OCI-LY7 (cell line): ENCODE results near the gene RAB6B. TPM values are rescaled to one million over a fixed set of nuclear protein-coding genes. Genes with fewer than 3 reads are reported as not detected.

Experiments used
- BruUV-seq: library from RNA; stranded (reverse); fragments of 400-500 nt; replicated peaks from 2 replicates; lab custom pipeline; 2021; lab: Mats Ljungman, UMichigan
- CTCF ChIA-PET: fragments of 300-600 bp; sonication (Branson Sonifier 250); formaldehyde crosslinking; loops from one replicate; lab custom pipeline; 2022; ENCODE audit warnings: antibody characterized with exemption; ENCODE audit not compliant: unreplicated experiment; lab: Charles Lee
- POLR2A ChIA-PET: fragments of 300-600 bp; sonication (Branson Sonifier 250); formaldehyde crosslinking; loops from one replicate; lab custom pipeline; 2022; ENCODE audit warnings: antibody characterized with exemption; lab: Charles Lee
- DNase-seq: peaks from one replicate; pipeline ENCODE4 v3.0.0-alpha.2; 2015; ENCODE audit warnings: low spot score
- H2AFZ ChIP-seq: fragments of 200-600 bp; sonication (generic), shearing (Covaris generic); 2 replicates; pipeline ENCODE4 v1.6.1; 2014; ENCODE audit warnings: mild to moderate bottlenecking, antibody characterized with exemption, low read length, moderate library complexity
- H3K27ac ChIP-seq: fragments of 200-600 bp; sonication (generic); 2 replicates; pipeline ENCODE4 v1.5.1; 2014; ENCODE audit warnings: mixed run types, low read depth, mild to moderate bottlenecking, moderate library complexity, low read length, inconsistent platforms; ENCODE audit not compliant: poor library complexity, severe bottlenecking
- H3K36me3 ChIP-seq: fragments of 200-600 bp; sonication (generic); 2 replicates; pipeline ENCODE4 v1.6.1; 2014; ENCODE audit warnings: mild to moderate bottlenecking, antibody characterized with exemption, low read length, moderate library complexity, mixed read lengths; ENCODE audit not compliant: insufficient read depth
- H3K4me1 ChIP-seq: fragments of 200-600 bp; sonication (generic); 2 replicates; pipeline ENCODE4 v1.5.1; 2014; ENCODE audit warnings: mild to moderate bottlenecking, low read length; ENCODE audit not compliant: insufficient read depth, poor library complexity, severe bottlenecking
- H3K4me2 ChIP-seq: fragments of 200-600 bp; sonication (generic); 2 replicates; pipeline ENCODE4 v1.6.1; 2014; ENCODE audit warnings: mild to moderate bottlenecking, low read length
- H3K4me3 ChIP-seq: fragments of 200-600 bp; sonication (generic); 2 replicates; pipeline ENCODE4 v1.5.1; 2014; ENCODE audit warnings: mild to moderate bottlenecking, low read depth, low read length; ENCODE audit not compliant: poor library complexity, severe bottlenecking
- H3K79me2 ChIP-seq: fragments of 200-600 bp; sonication (generic); 2 replicates; pipeline ENCODE4 v1.6.1; 2016; ENCODE audit warnings: low read depth, mild to moderate bottlenecking, low read length, moderate library complexity, mixed read lengths; ENCODE audit not compliant: insufficient read depth
- H3K9me2 ChIP-seq: fragments of 200-600 bp; sonication (generic); 2 replicates; pipeline ENCODE4 v1.6.1; 2016; ENCODE audit warnings: mild to moderate bottlenecking, low read length, mixed read lengths; ENCODE audit not compliant: insufficient read depth
- H3K9me3 ChIP-seq: fragments of 200-600 bp; sonication (generic); 2 replicates; pipeline ENCODE4 v1.6.1; 2014; ENCODE audit warnings: mild to moderate bottlenecking, mixed run types, low read length, mixed read lengths
- H4K20me1 ChIP-seq: fragments of 200-600 bp; sonication (generic); 2 replicates; pipeline ENCODE4 v1.6.1; 2014; ENCODE audit warnings: mild to moderate bottlenecking, antibody characterized with exemption, low read length, moderate library complexity, mixed read lengths; ENCODE audit not compliant: insufficient read depth
- EZH2phosphoT487 ChIP-seq: fragments of 200-600 bp; sonication (generic); IDR thresholded peaks from 2 replicates; pipeline ENCODE4 v1.6.1; 2018; ENCODE audit warnings: low read depth, borderline replicate concordance, mild to moderate bottlenecking, mixed run types, antibody characterized with exemption, low read length, moderate library complexity, mixed read lengths
- intact Hi-C: fragments of 100-400 bp; cut with micrococcal nuclease; formaldehyde crosslinking; loops from one replicate; pipeline ENCODE4 v1.10.0; 2022; ENCODE audit not compliant: unreplicated experiment
- total RNA-seq, 2 experiments: library from RNA; depleted of rRNA in 1 of 2; stranded (reverse); fragments of >200 nt in 1 of 2; shearing (Covaris generic) in 1 of 2; gene quantifications; 2 replicates each; pipeline ENCODE4 v1.2.3, GENCODE V29; 2014 to 2022
- TF ChIP-seq, protein P1 (sequence below): fragments of 200-600 bp; sonication (generic); conservative IDR thresholded peaks from 2 replicates; pipeline ENCODE4 v1.5.1; 2014; ENCODE audit warnings: mild to moderate bottlenecking, antibody characterized with exemption, low read length, moderate library complexity, mixed read lengths

Gene RAB6B
- total RNA-seq, 2 experiments from 2014 or later: not detected

DNA sequence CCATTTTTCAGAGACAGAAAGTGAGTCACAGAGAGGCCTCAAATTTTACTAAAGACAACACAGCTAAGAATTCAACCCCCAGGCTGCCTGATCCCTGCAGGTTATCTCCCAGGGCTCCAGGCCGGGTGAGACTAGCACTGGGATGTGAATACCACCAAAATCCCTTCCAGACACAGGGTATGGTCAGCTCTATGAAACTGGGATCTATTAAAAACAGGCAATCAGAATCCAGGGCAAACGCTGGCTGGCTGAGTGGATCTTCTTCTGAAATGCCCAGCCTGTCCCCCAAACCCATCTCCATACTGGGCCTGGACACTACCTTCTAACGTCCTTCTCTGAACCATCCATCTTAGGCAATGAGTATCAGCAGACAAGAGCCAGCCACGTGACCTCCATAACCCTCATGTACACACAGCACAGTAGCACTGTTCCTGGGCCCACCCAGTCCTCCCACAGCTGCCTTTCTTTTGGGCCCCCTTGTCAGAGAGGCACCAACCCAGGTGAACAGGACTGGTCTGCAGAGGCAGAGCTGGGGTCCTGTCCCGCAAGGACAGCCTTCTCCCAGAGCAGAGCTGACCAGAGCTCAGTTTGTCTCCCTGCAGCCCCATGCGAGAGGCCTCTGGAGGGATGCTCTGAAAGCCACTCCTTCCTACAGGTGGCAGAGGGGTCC is 1.9 kb downstream of the RAB6B start:
- Histone ChIP-seq H3K9me2 (no peaks in the 10 kb centered on the region), H2AFZ (no peak overlapping the region), H3K4me1 (no peaks in the 10 kb centered on the region), H3K36me3 (no peaks in the 10 kb centered on the region), H4K20me1 (no peaks in the 10 kb centered on the region), H3K9me3 (no peaks in the 10 kb centered on the region), H3K4me3 (no peak overlapping the region), H3K4me2 (no peak overlapping the region), H3K79me2 (no peaks in the 10 kb centered on the region), H3K27ac (no peak overlapping the region)
- intact Hi-C loops: no loop called here
- ChIA-PET CTCF (no interaction called here), POLR2A (no interaction called here)
- TF ChIP-seq, protein P1, sequence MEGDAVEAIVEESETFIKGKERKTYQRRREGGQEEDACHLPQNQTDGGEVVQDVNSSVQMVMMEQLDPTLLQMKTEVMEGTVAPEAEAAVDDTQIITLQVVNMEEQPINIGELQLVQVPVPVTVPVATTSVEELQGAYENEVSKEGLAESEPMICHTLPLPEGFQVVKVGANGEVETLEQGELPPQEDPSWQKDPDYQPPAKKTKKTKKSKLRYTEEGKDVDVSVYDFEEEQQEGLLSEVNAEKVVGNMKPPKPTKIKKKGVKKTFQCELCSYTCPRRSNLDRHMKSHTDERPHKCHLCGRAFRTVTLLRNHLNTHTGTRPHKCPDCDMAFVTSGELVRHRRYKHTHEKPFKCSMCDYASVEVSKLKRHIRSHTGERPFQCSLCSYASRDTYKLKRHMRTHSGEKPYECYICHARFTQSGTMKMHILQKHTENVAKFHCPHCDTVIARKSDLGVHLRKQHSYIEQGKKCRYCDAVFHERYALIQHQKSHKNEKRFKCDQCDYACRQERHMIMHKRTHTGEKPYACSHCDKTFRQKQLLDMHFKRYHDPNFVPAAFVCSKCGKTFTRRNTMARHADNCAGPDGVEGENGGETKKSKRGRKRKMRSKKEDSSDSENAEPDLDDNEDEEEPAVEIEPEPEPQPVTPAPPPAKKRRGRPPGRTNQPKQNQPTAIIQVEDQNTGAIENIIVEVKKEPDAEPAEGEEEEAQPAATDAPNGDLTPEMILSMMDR: no peak
- no peak for TF ChIP-seq EZH2phosphoT487
- no peak for DNase-seq
- no TSS peak for BruUV-seq

DNA sequence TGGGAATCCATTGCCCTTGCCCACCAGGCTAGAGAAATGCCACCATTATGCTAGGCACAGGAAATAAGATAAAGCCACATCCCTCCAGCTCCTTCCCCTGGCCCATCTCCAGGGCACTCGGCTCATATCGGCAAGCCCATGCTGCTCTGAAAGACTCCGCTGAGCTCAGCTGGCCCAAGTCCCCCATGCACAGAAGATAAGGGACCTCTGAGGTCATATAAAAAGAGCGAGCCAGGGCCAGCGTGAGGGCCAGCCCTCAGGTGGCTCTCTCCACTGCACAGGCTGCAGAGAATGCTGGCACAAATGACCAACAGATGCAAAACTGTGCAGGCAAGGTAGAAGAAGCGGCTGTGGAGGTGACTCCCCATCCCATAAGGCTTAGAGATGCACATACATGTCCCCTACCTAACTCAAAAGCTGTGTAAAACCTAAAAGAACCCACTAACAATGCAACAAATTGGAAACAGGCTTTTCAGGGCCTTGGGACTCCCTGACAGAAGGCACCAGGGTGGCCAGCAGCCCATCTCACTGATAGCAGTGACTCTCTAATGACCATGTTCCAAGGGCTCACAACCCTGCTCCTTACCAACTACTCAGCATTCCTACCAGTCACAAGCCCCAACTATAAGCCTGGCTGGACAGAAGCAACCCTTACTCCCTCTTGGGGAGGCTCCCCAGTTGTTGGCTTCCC is 3.0 kb downstream of the RAB6B start:
- Histone ChIP-seq H2AFZ (no peak overlapping the region), H3K4me2 (no peak overlapping the region), H4K20me1 (no peaks in the 10 kb centered on the region), H3K27ac (no peak overlapping the region), H3K9me3 (no peaks in the 10 kb centered on the region), H3K9me2 (no peaks in the 10 kb centered on the region), H3K4me3 (no peak overlapping the region), H3K4me1 (no peaks in the 10 kb centered on the region), H3K79me2 (no peaks in the 10 kb centered on the region), H3K36me3 (no peaks in the 10 kb centered on the region)
- ChIA-PET CTCF (no interaction called here), POLR2A (interaction anchor here (0.6 kb wide), 1 partner anchor 1015 kb away, joined by 4 read pairs; no protein-coding TSS in a partner anchor)
- intact Hi-C loops: no loop called here
- no peak for TF ChIP-seq EZH2phosphoT487
- TF ChIP-seq, protein P1: no peak
- BruUV-seq: no TSS peak
- DNase-seq: no peak
